Hippocampal formation (tissue), 2 donors: Measurements from ENCODE around the gene SIRT5.

ENCODE experiments used
- DNase-seq, 2 donors: peaks; one replicate each; lab custom pipeline; 2025; lab: John Stamatoyannopoulos, UW

SIRT5 gene

GRCh38 chr6:13553646-13554045 is 20.8 kb upstream of the SIRT5 start:
- no peak for DNase-seq

DNA sequence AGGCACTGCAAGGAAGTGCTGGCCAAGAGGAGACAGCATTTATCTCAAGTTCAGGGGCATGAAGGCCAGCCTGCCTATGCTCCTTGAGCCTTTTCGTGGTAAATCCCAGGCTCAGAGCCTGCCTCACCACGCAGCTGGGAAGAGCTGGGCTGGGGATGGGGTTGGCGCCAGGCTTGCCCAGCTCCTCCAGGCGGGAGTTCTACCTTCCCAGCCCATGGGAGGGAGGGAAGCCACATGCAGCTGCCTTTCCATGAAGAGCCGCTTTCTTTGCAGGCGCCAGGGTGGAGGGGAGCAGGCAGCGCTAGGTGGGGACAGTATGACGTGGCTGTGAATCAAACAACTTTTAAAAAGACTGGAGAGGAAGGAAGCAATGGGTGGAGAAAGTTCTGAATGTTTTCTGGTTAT is 19.5 kb upstream of the SIRT5 start:
- DNase-seq: no peak

DNA sequence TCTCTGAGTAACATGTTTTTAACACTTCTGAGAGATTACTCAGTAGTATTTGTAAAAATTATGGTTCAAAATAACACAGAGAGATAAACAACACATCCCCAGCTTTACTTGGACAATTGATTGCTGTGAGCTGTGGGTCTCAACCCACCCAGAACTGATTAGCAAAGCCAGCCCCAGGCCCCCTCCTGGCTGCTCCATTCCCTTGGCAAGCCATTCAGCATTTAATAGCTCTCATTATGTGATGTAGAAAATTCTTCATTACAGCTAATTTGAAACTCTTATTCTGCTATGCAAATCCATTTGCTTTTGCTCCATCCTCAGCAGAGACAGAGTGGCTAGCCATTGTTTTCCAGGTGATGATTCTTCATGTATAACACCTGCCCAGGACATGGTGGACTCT is 16.6 kb upstream of the SIRT5 start:
- no peak for DNase-seq

DNA sequence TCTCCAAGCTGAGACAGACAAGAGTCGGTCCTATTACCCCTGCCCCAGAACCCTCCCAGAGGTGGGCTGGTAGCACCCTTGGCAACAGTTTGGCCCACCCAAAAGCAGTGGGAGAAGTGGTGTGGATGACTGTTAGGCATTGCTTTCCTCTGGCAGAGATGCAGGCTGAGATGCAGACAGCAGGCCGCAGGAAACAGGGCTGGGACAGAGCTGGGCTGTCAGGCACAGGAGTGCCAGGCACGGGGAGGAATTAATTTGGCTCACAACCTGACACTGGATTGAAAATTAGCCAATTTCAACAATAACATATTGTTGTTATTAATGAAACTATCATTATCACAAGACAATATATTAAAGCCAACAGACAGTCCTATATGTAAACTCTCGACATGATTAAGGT is 15.7 kb upstream of the SIRT5 start:
- DNase-seq: peak in 1 of 2 donors; percentile 26

DNA sequence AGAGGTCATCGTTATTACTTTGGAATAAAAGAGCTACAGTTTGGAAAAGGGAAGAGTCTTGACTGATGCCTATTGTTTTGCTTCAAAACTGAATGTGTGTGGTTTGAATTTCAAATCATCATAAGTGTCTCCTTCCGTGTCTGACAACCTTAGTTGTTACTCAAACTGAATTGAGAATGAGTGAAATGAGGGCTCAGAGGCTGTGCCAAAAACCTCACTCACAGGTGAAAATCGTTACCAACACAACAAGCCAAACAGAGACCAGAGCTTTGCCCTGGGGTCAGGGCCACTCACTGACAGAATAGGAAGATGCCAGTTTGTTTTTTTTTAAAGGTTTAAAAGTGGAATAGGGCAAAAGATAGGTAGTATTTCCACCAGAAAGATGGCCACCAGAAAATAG is 15.2 kb upstream of the SIRT5 start:
- DNase-seq: no peak

- DNase-seq: no peak
Observed at GRCh38 chr6:13559968-13560650, 14.3 kb upstream of the SIRT5 start.

DNA sequence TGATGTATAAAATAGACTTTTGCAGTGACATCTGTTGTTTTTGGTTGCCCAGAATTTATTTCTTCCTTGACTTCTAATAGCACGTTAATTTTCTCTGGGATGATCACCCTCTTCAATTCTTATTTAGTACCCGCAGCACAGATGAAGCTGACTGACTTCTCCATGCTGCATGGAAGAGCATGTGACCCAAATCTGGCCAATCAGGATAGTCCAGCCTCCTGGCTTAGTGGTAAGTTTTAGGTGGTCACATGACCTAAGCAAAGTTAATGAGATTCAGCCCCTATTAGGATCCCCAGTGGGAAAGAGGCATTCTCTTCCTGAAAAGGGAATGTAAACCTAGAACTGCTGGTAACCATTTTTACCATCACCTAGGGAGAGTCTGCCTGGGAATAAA is 13.8 kb upstream of the SIRT5 start:
- DNase-seq: no peak

DNA sequence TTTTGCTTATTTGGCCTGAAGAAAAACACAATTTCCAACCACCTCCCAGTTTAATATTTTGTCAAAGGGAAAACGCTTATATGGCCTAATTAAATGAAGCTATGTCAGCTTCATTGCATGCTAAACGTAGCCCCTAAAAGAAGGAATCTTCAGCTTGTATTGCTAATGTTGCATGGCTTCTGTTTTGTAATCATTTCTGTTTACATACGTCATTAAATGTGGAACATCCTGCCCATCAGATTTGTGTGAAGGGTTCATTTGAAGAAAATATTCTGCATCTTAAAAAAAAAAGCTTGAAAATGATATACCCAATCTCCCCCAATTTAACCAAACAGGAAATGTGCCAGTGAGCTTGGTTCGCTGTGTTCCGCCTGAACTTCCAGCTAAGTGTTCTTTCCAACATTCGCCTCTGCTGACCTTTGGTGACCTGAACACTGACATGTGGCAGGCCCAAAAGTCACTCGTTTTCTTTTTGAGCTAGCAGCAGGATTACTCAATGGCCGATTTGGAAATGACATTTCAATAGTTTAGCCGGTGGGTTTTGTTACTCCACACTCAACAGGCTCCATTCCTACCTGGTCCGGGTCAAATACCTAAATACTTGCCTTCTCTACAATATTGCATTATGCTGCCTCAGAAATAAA is 12.7 kb upstream of the SIRT5 start:
- DNase-seq: no peak

- DNase-seq: no peak
Observed at GRCh38 chr6:13563009-13563408, 11.4 kb upstream of the SIRT5 start.

DNA sequence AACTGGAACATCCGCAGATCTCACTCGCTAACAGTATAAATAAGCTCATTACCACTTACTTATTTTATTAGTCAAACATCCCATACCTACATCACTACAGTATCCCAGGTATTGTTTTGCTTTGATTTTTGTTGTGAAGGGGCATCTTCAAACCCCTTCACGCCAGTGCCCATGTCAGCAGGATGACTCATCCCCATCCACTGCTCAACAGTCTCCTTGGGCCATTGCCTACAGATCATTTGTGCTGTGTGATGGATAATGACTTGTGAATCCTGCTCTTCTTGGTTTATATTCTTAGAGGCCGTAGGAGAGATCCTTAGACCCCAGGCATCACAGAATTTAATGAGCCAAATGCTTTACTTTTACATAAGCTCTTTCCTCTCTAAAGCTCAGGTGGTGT is 8.5 kb upstream of the SIRT5 start:
- no peak for DNase-seq

DNA sequence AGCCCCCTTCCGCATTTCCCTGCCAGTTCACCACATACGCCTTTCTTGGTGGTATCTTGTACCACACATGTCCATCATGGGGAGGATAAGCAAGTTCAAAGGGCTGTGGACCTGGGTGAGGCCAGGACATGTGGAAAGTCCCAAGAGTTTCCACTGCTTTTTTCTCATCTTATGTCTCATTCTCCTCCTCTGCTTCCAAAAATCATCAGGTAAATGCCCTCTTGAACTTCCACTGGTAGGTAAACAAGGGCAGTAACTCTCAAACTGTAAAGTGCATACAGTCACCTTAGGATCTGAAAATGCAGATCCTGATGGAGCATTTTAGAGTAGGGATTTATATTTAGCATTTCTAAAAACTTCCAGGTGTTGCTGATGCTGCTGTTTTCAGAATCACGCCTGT is 7.9 kb upstream of the SIRT5 start:
- DNase-seq: no peak

DNA sequence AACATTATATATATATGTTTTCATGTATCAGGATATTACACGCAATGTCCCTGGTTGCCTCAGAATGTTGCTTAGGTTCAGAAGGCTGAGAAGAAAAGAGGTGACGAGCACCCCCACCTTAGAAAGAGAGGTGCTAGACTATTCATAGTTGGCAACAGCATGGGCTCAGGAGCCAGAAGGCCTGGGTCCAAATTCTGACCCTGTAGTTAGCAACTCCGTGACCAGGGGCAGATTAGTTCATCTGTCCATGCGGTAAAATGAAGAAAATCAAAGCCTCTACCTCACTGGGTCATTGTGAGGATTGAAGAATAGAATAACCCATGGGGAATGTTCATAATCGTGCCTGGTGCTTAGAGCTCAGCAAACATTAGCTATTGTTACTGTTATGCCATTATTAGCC is 5.4 kb upstream of the SIRT5 start:
- DNase-seq: no peak

DNA sequence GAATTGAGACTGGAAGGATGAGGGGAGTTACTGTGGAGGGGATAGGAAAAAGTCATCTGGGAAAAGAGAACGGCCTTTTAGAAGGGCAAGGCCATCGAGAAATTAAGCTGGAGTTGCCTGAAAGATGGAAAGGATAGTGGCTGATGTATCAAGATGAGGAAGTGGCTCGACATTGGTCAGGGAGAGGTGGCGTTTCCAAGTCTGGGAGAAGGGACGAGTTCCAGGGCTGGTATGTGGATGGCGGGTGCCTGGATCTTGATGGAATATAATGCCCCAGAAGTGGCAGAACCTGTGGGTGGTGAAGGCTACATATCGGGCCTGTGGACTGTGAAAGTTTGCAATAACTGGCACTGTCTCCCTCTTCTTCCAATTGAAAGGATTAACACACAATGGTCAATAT is 2.2 kb upstream of the SIRT5 start:
- DNase-seq: no peak

- DNase-seq: no peak
Observed at GRCh38 chr6:13572951-13573654, 1.3 kb upstream of the SIRT5 start.

DNA sequence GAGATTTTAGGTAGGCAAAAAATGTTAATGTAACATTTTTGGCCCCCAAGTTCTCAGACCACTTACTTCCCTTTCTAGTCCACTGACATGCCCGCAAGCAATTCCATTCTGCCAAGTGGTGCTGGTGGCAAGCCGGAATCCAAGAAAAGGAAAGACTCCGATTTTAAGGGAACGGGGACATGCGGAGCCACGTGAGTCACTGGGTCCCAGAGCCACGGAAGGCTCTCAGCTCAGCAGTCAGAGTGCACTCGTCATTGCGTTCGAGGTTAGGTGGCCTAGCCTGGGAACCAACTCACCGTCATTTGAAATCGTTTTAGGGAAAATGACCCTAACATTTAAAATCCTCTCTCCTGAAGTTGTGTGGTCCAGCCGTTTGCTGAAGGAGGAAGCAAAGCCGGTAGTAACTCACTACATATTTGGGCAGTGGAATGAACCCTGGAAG is 711 bp upstream of the SIRT5 start:
- peak; percentile 30 to 34 for DNase-seq

DNA sequence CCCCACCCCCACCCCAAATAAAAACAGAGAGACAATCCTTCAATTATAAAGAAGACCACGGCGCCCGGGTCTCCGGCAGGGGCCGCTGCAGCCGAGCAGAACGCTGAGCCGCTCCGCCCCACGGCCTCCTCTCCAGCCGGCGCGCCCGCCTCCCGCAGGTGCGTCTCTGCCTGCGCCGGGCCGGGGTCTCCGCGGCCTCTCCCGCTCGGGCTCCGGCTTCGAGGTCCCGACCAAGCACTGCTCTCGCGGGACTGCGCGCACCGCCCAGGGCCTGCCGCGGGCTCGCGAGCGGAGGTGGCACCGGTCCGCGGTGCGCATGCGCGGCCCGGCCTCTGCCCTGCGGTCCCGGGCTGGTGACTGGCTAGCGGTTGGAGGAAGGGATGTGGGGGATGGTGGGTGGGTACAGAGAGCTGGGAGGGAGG is 241 bp upstream of the SIRT5 start:
- DNase-seq: peak; percentile 78 to 85

DNA sequence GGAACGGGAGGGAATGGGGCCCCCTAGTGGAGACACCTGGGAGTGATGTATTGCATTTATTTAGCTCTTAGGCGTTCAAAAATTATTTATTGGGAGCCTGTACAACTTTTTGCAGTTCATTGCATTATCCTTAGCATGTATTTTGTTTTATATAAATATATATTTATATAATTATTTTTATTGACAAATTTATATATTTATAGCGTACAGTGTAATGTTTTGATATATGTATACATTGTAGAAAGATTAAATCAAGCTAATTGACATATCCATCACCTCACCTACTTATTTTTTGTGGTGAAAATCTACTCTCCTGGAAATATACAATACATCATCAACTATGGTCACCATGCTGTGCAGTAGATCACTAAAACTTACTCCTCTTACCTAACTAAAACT is 975 bp downstream of the SIRT5 start:
- DNase-seq: no peak

DNA sequence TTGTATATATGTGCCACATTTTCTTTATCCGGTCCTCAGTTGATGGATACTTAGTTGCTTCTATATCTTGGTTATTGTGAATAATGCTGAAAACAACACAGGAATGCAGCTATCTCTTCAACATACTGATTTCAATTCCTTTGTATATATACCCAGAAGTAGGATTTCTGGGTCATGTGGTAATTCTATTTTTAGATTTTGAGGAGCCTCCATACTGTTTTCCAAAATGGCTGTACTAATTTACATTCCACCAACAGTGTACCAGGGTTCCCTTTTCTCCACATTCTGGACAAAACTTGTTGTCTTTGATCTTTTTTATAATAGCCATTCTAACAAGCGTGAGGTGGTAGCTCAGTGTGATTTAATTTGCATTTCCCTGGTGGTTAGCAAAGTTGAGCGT is 1.6 kb downstream of the SIRT5 start:
- no peak for DNase-seq

GRCh38 chr6:13577926-13578325 is 3.5 kb downstream of the SIRT5 start:
- DNase-seq: no peak

DNA sequence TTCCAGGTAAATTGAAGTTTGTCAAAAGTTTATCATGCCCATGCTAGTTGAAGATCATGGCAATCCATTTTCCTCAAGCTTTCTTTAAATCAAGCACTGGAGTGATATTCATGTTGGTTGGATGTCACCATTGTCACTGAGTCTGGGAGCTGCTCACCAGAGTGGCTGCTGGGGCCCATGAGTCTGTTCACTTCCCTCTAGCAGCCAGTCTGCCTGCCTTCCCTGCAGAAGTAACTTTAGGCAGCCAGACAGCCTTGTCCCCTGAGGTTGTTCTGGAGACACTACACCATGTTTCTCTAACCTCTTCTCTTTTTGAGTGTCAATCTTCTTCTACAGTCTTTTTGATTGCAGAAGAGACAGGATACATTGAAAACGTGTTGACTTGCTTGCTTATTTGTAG is 5.5 kb downstream of the SIRT5 start:
- no peak for DNase-seq

- no peak for DNase-seq
Observed at GRCh38 chr6:13581700-13582229, 7.4 kb downstream of the SIRT5 start.

- no peak for DNase-seq
Observed at GRCh38 chr6:13586603-13587542, 12.5 kb downstream of the SIRT5 start.
